Activated naive CD4-positive, alpha-beta T cell (primary cell): ENCODE data around the gene AOPEP.
"Not testable (repeated sequence)": the region's sequence is repeated elsewhere in the genome, so short reads cannot be mapped to it uniquely, and the experiment has no call there.

Experiments used
- DNase-seq, 4 experiments: peaks; one replicate each; lab custom pipeline; 2025; lab: John Stamatoyannopoulos, UW

Gene AOPEP

GRCh38 chr9:95018099-95018936 lies 291.8 kb downstream of the AOPEP start:
- DNase-seq, result no peak

DNA sequence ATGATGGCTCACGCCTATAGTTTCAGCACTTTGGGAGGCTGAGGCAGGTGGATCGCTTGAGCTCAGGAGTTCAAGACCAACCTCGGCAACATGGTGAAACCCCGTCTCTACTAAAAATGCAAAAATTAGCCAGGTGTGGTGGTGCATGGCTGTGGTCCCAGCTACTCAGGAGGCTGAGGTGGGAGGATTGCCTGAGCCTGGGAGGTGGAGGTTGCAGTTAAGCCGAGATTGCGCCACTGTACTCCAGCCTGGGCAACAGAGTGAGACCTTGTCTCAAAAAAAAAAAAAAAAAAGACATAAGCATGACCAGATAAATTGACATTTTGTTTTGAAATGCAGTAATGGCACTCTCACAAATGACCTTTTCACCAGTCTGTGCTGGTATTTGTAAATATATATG lies 294.1 kb downstream of the AOPEP start:
- not testable (repeated sequence) for DNase-seq

DNA sequence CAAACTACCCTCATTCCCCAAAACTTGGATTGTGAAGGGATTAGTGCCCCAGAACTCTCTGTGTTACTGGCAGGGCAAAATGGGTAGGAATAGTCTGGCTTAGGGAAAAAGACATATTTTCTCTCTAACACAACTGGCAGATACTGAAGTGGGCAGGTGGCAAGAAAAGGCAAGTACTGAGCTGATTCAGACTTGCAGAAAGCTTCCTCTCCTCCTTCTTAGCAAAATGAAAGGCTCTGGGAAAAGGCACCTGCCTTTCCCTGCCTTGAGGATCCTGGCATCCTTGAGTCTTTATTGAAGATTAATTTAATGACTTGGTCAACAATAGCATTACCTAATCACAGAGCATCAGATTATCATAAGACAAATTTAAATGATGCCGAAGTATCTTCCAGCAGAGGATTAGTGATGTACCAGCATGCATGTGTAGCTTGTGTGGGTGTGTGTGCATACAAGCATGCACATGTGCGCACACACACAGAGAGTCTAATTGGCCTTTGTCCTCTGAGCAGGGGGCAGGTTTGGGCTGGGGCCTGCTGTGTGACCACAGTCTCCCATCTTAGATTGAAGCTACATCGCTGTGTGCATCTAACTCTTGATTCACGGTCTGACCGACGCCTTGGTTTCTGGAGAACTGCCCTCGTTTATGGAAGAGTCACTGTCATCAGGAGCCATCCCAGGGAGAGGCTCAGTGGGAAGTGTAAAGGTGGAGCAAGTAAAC lies 294.8 kb downstream of the AOPEP start:
- DNase-seq, result no peak

DNA sequence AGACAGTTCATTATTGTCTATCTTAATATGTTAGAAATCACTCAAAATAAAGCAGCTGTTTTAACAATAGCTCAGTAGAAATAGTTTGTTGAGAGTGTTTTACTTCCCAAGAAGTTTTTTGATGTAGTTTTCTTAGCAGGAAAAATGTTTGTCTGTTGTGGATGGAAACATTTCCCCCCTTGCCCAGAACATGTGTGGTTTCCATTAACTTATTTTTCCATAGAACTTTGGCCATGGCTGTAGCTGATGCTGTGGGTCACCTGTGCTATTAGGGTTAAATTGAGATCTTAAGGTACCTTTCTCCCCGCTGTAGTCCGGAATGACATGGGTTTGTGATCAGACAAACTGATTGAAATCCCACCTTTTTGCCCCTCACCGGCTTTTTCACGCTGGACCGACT lies 296.2 kb downstream of the AOPEP start:
- no peak for DNase-seq

- no peak for DNase-seq
Observed at GRCh38 chr9:95023217-95024003, 296.9 kb downstream of the AOPEP start.

GRCh38 chr9:95024097-95024671 lies 297.7 kb downstream of the AOPEP start:
- DNase-seq, result no peak

DNA sequence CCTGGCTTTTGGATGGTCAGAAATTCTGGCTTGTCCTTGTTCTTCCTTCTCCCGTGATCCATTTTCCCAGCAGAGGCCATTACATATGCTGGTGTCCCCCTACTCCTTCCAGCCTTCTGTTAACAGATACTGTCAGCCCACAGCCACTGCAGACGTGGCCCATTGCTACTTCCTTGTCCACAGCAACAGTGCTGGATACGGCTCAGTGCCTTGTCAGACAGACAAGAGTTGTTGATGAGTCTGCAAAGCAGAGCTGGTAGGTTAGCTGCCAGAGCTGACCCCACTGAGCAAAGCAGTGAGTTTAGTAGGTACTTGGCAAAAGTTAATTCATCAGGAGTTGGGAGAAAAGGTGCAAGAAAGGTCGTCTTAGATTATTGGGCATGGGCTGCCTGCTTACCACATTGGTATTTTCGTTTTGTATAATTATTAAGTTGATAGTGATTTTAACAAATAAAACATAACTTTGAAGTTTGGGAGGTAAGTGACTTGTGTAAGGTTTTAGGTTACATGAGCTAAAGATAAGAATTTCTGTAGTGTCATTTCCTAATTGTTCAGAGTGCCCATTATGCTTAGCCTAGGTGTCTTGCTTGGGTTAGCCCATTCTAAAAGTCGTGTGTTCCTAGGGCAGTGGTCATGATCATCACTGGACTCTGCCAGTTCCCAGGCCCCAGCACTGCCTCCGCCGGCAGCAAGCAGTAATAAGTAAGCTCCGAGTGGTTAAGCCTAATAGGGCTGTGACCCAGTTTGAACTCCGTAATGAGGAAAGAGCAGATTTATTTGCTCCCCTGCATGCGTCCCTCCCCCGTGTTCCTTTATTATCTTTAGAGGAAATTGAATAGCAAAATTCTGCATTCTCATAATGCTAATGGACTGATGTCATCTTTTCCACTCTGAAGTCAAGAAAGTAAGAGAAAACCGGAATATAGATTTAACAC lies 299.0 kb downstream of the AOPEP start:
- no peak for DNase-seq

GRCh38 chr9:95026148-95026524 lies 299.6 kb downstream of the AOPEP start:
- DNase-seq, result no peak

GRCh38 chr9:95027914-95028852 lies 301.7 kb downstream of the AOPEP start:
- DNase-seq, result no peak

DNA sequence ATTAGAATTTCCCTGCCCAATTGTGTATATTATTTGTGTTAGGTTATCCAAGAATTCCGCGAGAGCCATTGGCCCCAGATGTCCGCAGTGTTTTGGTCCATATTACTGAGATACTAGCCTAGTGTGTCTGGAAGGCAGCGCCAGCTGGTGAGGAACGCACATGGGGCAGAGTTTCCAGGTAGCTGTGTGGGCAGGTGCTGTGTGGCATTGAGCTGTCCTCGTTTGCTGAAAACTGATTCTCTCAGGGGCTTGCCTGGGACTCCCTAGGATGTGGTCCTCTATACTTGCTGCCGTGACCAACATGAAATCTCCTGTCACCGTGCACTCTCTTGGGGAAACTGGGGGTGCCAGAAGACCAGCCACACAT lies 302.3 kb downstream of the AOPEP start:
- DNase-seq, result no peak

GRCh38 chr9:95029288-95029687 lies 302.8 kb downstream of the AOPEP start:
- no peak for DNase-seq

- DNase-seq, result no peak
Observed at GRCh38 chr9:95029720-95030119, 303.2 kb downstream of the AOPEP start.

- DNase-seq, result no peak
Observed at GRCh38 chr9:95030344-95030743, 303.8 kb downstream of the AOPEP start.

GRCh38 chr9:95030920-95031642 lies 304.6 kb downstream of the AOPEP start:
- no peak for DNase-seq

GRCh38 chr9:95031711-95032461 lies 305.4 kb downstream of the AOPEP start:
- DNase-seq, result no peak

DNA sequence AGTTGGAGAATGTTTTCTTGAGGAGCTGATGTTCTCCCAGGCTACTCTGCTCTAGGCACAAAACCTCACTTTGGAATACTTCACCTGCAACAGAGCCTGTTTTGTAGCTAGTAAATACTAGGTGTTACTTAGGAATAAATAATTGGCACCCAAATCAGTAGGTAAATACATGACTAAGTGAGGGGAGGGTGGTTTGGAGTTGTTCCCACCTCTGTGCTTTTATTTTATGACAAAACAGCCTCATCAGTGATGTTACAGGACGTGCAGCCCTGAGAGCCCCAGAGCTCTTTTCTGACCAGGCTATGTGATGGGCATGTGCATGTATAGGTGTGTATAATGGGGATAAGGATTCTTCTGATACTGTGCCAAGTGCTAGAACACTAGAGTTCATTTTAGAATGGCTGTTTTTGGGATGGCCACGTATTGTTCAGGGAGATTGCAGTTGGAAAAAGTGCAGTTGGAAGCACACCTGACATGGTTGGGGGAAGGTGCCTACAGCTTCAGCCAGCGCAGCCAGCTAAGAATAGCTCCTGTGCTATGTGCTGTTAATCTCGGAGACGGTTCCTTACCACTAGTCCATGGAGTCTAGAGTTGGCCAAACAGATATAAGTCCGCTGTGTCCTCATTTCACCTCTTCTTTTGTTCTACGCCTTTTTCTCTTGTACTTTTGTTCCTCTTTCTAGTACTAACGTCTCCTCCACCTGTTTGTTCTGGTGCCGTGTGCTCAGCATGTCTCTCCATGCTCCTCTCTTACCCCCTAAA lies 306.3 kb downstream of the AOPEP start:
- no peak for DNase-seq

GRCh38 chr9:95035846-95036245 lies 309.3 kb downstream of the AOPEP start:
- no peak for DNase-seq

GRCh38 chr9:95036676-95037075 lies 310.2 kb downstream of the AOPEP start:
- no peak for DNase-seq
